ENCODE data around the gene SPON1. TPM values are rescaled to one million over a fixed set of nuclear protein-coding genes. Genes with fewer than 3 reads are reported as not detected.
A peak's percentile ranks its signal among the peaks of the same experiment; 100 is the strongest.
"Not testable (repeated sequence)": the region's sequence is repeated elsewhere in the genome, so short reads cannot be mapped to it uniquely, and the experiment has no call there.

The SPON1 gene
- total RNA-seq: 0.68 TPM

- ATAC-seq (peak; percentile 31), DNase-seq (ENCODE audit: low spot score) (no peak)
Measured at GRCh38 chr11:13962562-13963168, at the start of gene SPON1. Gene SPON1 (plus strand): TSS chr11:13962723. CDS start chr11:13962905, 182 bp downstream.

GRCh38 chr11:13917264-13917663 is 45.3 kb upstream of the SPON1 start:
- no peak for DNase-seq (ENCODE audit: low spot score)
- no peak for ATAC-seq

GRCh38 chr11:13917904-13918303 is 44.6 kb upstream of the SPON1 start:
- DNase-seq (ENCODE audit: low spot score): no peak
- no peak for ATAC-seq

GRCh38 chr11:13920756-13921155 is 41.8 kb upstream of the SPON1 start:
- no peak for ATAC-seq
- DNase-seq (ENCODE audit: low spot score): no peak

GRCh38 chr11:13921545-13921944 is 41.0 kb upstream of the SPON1 start:
- DNase-seq (ENCODE audit: low spot score): no peak
- ATAC-seq: no peak

GRCh38 chr11:13923182-13923581 is 39.3 kb upstream of the SPON1 start:
- no peak for ATAC-seq

GRCh38 chr11:13923716-13924650 is 38.5 kb upstream of the SPON1 start:
- DNase-seq (ENCODE audit: low spot score) (no peak), ATAC-seq (no peak)

More at GRCh38 chr11:13923182-13923581, 39.3 kb upstream of the SPON1 start:
- no peak for DNase-seq (ENCODE audit: low spot score)

- ATAC-seq (no peak), DNase-seq (ENCODE audit: low spot score) (no peak)
Measured at GRCh38 chr11:13924801-13925327, 37.7 kb upstream of the SPON1 start.

- not testable (repeated sequence) for ATAC-seq; DNase-seq (ENCODE audit: low spot score)
Measured at GRCh38 chr11:13926366-13926765, 36.2 kb upstream of the SPON1 start.

GRCh38 chr11:13926981-13927380 is 35.5 kb upstream of the SPON1 start:
- no peak for ATAC-seq
- no peak for DNase-seq (ENCODE audit: low spot score)

GRCh38 chr11:13927481-13927880 is 35.0 kb upstream of the SPON1 start:
- no peak for ATAC-seq
- DNase-seq (ENCODE audit: low spot score): no peak

- DNase-seq (ENCODE audit: low spot score): no peak
- ATAC-seq: no peak
Measured at GRCh38 chr11:13928566-13929251, 33.8 kb upstream of the SPON1 start.

GRCh38 chr11:13929395-13929891 is 33.1 kb upstream of the SPON1 start:
- ATAC-seq (no peak), DNase-seq (ENCODE audit: low spot score) (no peak)

GRCh38 chr11:13931356-13931755 is 31.2 kb upstream of the SPON1 start:
- ATAC-seq: no peak

GRCh38 chr11:13937154-13937553 is 25.4 kb upstream of the SPON1 start:
- ATAC-seq; DNase-seq (ENCODE audit: low spot score): not testable (repeated sequence)

More at GRCh38 chr11:13931356-13931755, 31.2 kb upstream of the SPON1 start:
- no peak for DNase-seq (ENCODE audit: low spot score)

GRCh38 chr11:13938829-13939228 is 23.7 kb upstream of the SPON1 start:
- ATAC-seq: not testable (repeated sequence)

GRCh38 chr11:13939961-13940906 is 22.3 kb upstream of the SPON1 start:
- ATAC-seq (no peak), DNase-seq (ENCODE audit: low spot score) (no peak)

More at GRCh38 chr11:13938829-13939228, 23.7 kb upstream of the SPON1 start:
- not testable (repeated sequence) for DNase-seq (ENCODE audit: low spot score)

- no peak for DNase-seq (ENCODE audit: low spot score)
- no peak for ATAC-seq
Measured at GRCh38 chr11:13940907-13941256, 21.6 kb upstream of the SPON1 start.

GRCh38 chr11:13941775-13942174 is 20.7 kb upstream of the SPON1 start:
- ATAC-seq (no peak), DNase-seq (ENCODE audit: low spot score) (no peak)

GRCh38 chr11:13942378-13942777 is 20.1 kb upstream of the SPON1 start:
- DNase-seq (ENCODE audit: low spot score): no peak
- ATAC-seq: no peak

Data from left lobe of liver (tissue), 2 donors.